Peyer's patch (tissue), 4 donors: ENCODE data around the gene MYO1B. TPM values are rescaled to one million over a fixed set of nuclear protein-coding genes. Genes with fewer than 3 reads are reported as not detected.

Source experiments
- DNase-seq, 3 donors: peaks; one replicate each; pipeline ENCODE4 v3.0.0-alpha.2; 2017 to 2019
- H3K27ac ChIP-seq, 4 donors: fragments of 200-600 bp; sonication (generic); one replicate each; pipeline ENCODE4 v1.5.1; 2016 to 2019
- H3K27me3 ChIP-seq, 2 donors: fragments of 200-600 bp; sonication (generic); one replicate each; pipeline ENCODE4 v1.5.1; 2019
- H3K36me3 ChIP-seq, 3 donors: fragments of 200-600 bp; sonication (generic); one replicate each; pipeline ENCODE4 v1.5.1; 2016 to 2019
- H3K4me1 ChIP-seq, 4 donors: fragments of 200-600 bp; sonication (generic); one replicate each; pipeline ENCODE4 v1.5.1; 2016 to 2019
- H3K4me3 ChIP-seq, 4 donors: fragments of 200-600 bp; sonication (generic); 1 replicate in 3 of 4; 2 replicates in 1 of 4; pipeline ENCODE4 v1.5.1; 2016 to 2019; ENCODE audit warnings: mild to moderate bottlenecking in 1 of 4
- H3K9me3 ChIP-seq, 4 donors: fragments of 200-600 bp; sonication (generic); one replicate each; pipeline ENCODE4 v1.5.1; 2016 to 2019; ENCODE audit warnings: mild to moderate bottlenecking in 1 of 4
- POLR2A ChIP-seq, 2 donors: fragments of 450-650 bp; IDR thresholded peaks; one replicate each; pipeline ENCODE4 v1.5.1; 2017; ENCODE audit warnings: antibody characterized with exemption in 2 of 2, mild to moderate bottlenecking in 2 of 2, moderate library complexity in 2 of 2
- total RNA-seq, 4 donors: library from RNA; depleted of rRNA; stranded (reverse); fragments of >200 nt; gene quantifications; one replicate each; pipeline ENCODE4 v1.1.0, GENCODE V29; 2016
- TF ChIP-seq, protein P1 (sequence below), 6 experiments: fragments of 450-650 bp in 4 of 6; fragments of 200-600 bp in 2 of 6; sonication (generic) in 1 of 6; IDR thresholded peaks; one replicate each; pipeline ENCODE4 v1.5.1; 2017 to 2019; ENCODE audit warnings: antibody characterized with exemption in 6 of 6, mild to moderate bottlenecking in 3 of 6, moderate library complexity in 1 of 6

MYO1B gene
- total RNA-seq, 4 donors from 2014 or later, result 13.1 to 25.5 (median 19.4) TPM

DNA sequence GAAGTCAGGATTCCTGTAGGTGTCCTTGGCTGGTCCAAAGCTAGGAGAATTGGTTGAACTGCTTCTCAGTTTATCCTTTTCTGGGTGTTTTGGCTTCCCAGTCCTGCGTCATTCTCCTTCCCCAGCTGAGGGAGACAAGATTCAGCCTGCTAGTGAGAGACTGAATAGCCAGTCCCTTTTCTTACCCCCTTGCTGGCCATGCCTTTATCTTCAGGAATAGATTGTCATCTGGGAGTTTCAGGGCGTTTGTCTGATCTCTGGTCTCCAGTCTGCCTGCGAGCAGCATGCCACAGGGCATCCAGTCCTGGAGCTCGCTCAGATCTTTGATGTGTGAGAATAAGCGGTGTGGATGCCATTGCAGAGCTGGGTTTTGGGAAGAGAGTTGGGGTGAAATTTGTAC is 5.8 kb downstream of the MYO1B start:
- Histone ChIP-seq H3K4me3 (no peak overlapping the region), H3K27ac (no peak overlapping the region), H3K36me3 (no peaks in the 10 kb centered on the region), H3K4me1 (peaks cover 0 to 11% (median 0%) of the 10 kb centered on the region in 4 donors), H3K27me3 (no peaks in the 10 kb centered on the region), H3K9me3 (no peaks in the 10 kb centered on the region)
- DNase-seq, result no peak
- no peak for TF ChIP-seq POLR2A (IDR thresholded peaks at IDR 0.05)
- TF ChIP-seq, protein P1, sequence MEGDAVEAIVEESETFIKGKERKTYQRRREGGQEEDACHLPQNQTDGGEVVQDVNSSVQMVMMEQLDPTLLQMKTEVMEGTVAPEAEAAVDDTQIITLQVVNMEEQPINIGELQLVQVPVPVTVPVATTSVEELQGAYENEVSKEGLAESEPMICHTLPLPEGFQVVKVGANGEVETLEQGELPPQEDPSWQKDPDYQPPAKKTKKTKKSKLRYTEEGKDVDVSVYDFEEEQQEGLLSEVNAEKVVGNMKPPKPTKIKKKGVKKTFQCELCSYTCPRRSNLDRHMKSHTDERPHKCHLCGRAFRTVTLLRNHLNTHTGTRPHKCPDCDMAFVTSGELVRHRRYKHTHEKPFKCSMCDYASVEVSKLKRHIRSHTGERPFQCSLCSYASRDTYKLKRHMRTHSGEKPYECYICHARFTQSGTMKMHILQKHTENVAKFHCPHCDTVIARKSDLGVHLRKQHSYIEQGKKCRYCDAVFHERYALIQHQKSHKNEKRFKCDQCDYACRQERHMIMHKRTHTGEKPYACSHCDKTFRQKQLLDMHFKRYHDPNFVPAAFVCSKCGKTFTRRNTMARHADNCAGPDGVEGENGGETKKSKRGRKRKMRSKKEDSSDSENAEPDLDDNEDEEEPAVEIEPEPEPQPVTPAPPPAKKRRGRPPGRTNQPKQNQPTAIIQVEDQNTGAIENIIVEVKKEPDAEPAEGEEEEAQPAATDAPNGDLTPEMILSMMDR (IDR thresholded peaks at IDR 0.05), result no peak

DNA sequence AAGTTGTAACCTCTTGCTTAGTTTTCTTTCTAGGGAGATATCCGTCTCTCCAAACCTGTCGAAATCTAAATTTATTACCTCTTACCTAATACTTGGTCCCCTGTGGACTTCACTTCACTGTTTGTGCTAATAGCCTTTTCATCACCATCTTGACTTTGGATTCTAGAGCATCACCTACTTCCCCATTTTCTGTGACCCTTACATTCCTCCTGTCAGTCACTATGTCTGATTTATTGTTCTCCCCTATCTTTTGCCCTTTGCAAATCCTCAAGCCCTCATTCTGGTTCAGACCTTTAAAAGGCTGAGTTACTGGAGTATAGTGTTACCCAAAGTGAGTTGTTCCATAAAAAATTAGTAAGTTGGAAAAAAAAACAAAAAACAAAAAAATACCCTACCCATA is 7.5 kb downstream of the MYO1B start:
- Histone ChIP-seq H3K4me3 (no peak overlapping the region), H3K9me3 (no peaks in the 10 kb centered on the region), H3K36me3 (no peaks in the 10 kb centered on the region), H3K4me1 (no peaks in the 10 kb centered on the region), H3K27me3 (no peaks in the 10 kb centered on the region), H3K27ac (no peak overlapping the region)
- TF ChIP-seq, protein P1 (IDR thresholded peaks at IDR 0.05), result no peak
- TF ChIP-seq POLR2A (IDR thresholded peaks at IDR 0.05), result no peak
- no peak for DNase-seq

DNA sequence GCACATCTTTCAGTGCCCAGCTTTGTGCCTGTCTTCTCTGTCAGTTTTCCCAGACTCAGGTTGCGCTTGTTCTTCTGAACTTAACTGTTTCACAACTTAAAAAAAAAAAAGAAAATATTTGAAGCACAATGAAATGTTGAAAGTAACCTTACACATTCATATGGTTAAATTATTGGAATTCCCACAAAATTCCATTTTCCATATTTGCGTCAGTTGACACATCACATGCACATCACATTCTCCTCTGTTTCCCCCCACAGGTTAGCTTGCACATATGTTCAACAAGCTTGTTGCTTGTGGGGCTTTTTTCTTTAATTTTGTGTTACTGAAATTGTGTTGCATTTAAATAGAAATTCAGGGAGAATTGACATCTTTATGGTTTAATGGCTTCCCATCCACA is 8.3 kb downstream of the MYO1B start:
- Histone ChIP-seq H3K27me3 (no peaks in the 10 kb centered on the region), H3K36me3 (no peaks in the 10 kb centered on the region), H3K4me3 (no peak overlapping the region), H3K27ac (no peak overlapping the region), H3K4me1 (no peaks in the 10 kb centered on the region), H3K9me3 (no peaks in the 10 kb centered on the region)
- TF ChIP-seq POLR2A (IDR thresholded peaks at IDR 0.05), result no peak
- TF ChIP-seq, protein P1 (IDR thresholded peaks at IDR 0.05), result no peak
- no peak for DNase-seq

DNA sequence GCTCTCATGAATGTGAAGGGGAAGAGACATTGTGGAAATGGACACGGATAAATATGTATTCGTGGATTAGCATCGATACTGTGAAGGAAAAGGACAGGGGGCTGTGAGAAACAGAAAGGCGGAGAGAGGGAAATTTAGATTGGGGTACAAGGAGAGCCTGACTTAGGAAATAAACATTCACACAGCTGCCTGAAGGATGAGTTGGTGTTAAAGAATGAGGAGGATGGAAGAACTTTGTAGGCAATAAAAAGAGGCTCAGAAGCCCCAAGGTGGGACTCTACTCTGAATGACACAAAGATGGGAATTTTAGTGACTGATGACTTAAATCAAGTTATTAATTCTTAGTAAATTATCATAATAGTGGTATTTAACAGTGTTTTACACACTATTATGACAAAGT is 10.1 kb downstream of the MYO1B start:
- Histone ChIP-seq H3K27ac (no peak overlapping the region), H3K27me3 (no peaks in the 10 kb centered on the region), H3K4me3 (no peak overlapping the region), H3K4me1 (no peaks in the 10 kb centered on the region), H3K9me3 (no peaks in the 10 kb centered on the region), H3K36me3 (no peaks in the 10 kb centered on the region)
- DNase-seq, result no peak
- TF ChIP-seq, protein P1 (IDR thresholded peaks at IDR 0.05), result no peak
- no peak for TF ChIP-seq POLR2A (IDR thresholded peaks at IDR 0.05)

DNA sequence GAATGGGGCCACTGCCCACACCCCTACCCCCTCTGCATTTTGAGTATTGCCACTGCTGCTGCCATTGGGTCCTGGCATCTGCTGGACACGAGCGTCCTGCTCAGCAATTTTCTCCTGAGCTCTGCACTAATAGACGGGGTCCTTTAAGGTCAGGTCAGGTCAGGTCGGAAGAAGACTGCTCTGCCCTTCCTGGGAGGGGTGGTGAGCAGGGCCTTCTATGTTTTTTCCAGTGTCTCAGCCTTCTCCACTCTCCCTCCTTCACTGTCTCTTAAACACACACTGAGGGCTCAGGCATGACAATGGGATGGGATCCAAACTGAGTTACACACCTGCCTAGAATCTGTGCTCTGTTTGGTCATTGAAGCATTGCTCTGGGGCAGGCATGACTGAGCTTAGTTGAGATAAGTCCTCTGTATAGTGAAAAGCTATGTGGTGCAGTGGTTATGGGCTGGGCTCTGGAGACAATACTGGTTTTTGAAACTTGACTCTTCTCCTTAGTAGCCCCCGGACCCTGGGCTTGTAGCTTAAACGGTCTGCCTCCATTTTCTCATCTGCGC is 10.6 kb downstream of the MYO1B start:
- no peak overlapping the region for H3K27ac ChIP-seq
- H3K4me3 ChIP-seq, result no peak overlapping the region
- H3K4me1 ChIP-seq, result no peaks in the 10 kb centered on the region
- no peaks in the 10 kb centered on the region for H3K36me3 ChIP-seq
- DNase-seq, result no peak
- H3K27me3 ChIP-seq, result no peaks in the 10 kb centered on the region
- no peak for TF ChIP-seq POLR2A (IDR thresholded peaks at IDR 0.05)
- TF ChIP-seq, protein P1 (IDR thresholded peaks at IDR 0.05), result no peak
- H3K9me3 ChIP-seq, result no peaks in the 10 kb centered on the region

DNA sequence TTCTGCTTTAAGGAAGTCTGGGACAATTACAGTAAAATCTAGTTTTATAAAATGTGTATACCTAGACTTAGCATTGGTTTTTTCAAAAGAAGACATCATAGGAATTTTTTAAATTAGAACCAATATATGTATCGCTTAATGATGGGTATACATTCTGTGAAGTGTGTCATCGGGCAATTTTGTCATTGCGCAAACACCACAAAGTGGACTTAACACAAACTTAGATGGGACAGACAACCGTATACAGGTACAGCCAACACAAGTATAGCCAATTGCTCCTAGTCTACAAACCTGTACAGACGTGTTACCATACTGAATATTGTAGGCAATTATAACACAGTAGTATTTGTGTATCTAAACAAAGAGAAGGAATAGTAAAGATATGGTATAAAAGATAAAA is 12.7 kb downstream of the MYO1B start:
- H3K27ac ChIP-seq, result no peak overlapping the region
- no peaks in the 10 kb centered on the region for H3K9me3 ChIP-seq
- H3K36me3 ChIP-seq, result no peaks in the 10 kb centered on the region
- TF ChIP-seq POLR2A (IDR thresholded peaks at IDR 0.05), result no peak
- TF ChIP-seq, protein P1 (IDR thresholded peaks at IDR 0.05), result no peak
- H3K4me1 ChIP-seq, result no peaks in the 10 kb centered on the region
- no peak for DNase-seq
- no peak overlapping the region for H3K4me3 ChIP-seq
- H3K27me3 ChIP-seq, result no peaks in the 10 kb centered on the region
